ENCODE results near the gene HLA-DOA.

Gene HLA-DOA

DNA sequence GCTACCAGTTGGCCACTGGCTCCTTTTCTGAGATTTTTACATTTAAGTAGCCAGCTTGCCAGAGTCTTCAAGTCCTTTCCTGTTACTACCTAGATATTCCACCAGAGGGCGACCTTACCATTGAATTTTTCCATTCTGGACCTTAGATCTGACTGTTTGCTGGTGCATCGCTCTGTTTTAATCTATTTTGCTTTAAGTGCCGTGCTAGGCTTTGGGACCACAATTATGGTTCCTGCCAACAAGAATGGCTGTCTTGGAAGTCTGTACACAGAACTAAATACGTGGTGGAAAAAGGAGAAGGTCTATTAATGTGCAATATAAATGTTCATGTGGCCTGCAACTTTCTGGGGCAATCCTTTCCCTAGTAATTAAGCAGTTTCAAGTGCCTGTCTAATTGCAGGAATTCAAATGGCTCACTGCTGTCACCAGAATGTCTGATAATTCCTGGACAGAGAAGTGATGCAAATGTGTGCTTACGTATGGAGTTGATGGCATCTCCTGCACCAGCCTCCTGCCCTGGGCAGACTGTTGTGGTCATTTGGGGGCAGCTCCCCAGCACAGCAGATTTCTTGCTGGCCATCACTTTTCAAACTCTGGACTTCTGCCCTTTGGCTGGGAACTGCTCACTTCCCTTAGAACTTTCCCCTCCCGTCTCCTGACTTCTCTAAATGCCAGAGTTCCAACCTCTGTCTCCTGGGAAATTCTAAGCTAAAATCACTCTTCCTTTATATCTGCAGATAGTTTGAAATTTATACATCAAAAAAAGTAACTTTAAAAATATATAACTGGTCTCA, 5.6 kb upstream of the HLA-DOA start:
- no peak overlapping the region for H3K4me3 ChIP-seq (ENCODE audit: low read length)
- peaks cover 88% of the 10 kb centered on the region for H3K27me3 ChIP-seq (ENCODE audit: control insufficient read depth, insufficient read depth, low read length)
- H3K36me3 ChIP-seq (ENCODE audit: insufficient read depth, low read length), result no peaks in the 10 kb centered on the region
- no peak overlapping the region for H3K9ac ChIP-seq (ENCODE audit: low read depth, low read length)
- H3K4me1 ChIP-seq (ENCODE audit: control insufficient read depth, insufficient read depth, low read length), result peaks cover 5% of the 10 kb centered on the region
- H3K9me3 ChIP-seq (replicated peaks; ENCODE audit: low read length), result no peaks in the 10 kb centered on the region
- no peak overlapping the region for H3K4me2 ChIP-seq (ENCODE audit: low read length)

DNA sequence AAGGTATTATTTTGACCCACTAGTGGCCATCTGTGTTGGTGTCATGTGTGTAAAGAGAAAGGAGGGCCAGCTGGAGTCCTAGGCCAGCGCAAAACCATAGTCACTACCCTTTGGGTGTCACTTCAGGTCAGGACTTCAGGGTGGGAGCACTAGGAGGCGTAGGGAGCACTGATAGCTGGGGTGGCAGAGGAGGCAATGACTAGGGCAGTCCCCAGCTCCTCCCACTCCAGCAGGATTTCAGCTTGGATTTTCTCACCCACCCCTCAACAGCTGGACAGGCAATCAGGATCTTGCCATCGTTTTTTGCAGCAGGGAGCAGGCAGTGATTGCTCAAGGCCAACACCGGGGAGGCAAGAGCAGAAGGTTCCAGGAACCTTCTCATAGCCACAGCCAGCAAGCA, 4.2 kb upstream of the HLA-DOA start:
- Histone ChIP-seq H3K9ac (ENCODE audit: low read depth, low read length) (no peak overlapping the region), H3K4me2 (ENCODE audit: low read length) (no peak overlapping the region), H3K27me3 (ENCODE audit: control insufficient read depth, insufficient read depth, low read length) (peaks cover 88% of the 10 kb centered on the region), H3K4me3 (ENCODE audit: low read length) (no peak overlapping the region), H3K36me3 (ENCODE audit: insufficient read depth, low read length) (no peaks in the 10 kb centered on the region), H3K4me1 (ENCODE audit: control insufficient read depth, insufficient read depth, low read length) (no peaks in the 10 kb centered on the region), H3K9me3 (replicated peaks; ENCODE audit: low read length) (no peaks in the 10 kb centered on the region)

DNA sequence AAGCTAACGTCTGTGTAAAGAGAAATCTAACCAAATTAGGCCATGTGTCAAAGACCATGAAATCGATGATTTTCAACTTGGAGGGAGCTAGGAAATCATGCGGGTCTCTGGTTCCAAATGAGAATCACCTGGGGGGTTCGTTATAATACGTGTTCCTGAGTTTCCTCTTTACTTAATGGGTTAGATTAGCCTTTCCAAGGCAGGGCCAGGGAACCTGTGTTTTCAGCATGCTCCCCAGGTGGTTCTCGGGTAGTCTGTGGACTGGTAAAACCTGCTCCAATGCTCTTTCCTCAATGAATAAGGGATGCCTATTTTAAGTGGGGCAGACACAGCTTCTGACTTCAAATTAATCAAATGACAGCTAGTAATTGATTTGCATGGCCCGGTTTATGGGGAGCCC, 965 bp upstream of the HLA-DOA start:
- Histone ChIP-seq H3K4me3 (ENCODE audit: low read length) (no peak overlapping the region), H3K27me3 (ENCODE audit: control insufficient read depth, insufficient read depth, low read length) (peaks cover 84% of the 10 kb centered on the region), H3K9me3 (replicated peaks; ENCODE audit: low read length) (no peaks in the 10 kb centered on the region), H3K36me3 (ENCODE audit: insufficient read depth, low read length) (no peaks in the 10 kb centered on the region), H3K4me1 (ENCODE audit: control insufficient read depth, insufficient read depth, low read length) (no peaks in the 10 kb centered on the region), H3K4me2 (ENCODE audit: low read length) (no peak overlapping the region), H3K9ac (ENCODE audit: low read depth, low read length) (no peak overlapping the region)

DNA sequence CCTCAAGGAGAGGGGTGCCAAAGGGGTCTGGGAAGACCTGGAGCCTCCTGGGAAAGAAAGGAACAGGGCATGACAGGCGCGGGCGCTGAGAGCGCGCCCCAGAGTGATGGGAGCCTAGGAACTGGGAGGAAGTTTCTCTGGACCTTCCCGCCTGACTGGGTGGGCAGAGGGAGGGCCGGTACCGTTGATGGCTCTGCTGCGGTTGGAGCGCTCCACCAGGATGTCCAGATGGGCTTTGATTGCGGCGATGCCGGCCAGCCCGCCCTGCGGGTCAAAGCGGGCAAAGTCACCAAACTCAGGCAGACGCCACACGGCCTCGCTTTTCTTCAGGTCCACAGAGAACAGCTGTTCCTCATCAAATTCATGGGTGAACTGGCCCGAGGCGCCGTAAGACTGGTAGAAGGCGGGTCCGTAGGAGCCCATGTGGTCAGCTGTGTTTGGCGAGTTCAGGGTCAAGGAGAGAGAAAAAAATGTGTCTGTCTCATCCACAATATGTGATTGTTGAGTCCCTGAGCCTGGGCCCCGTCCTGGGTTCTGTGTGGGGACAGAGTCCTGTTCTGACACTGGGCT, 1.5 kb downstream of the HLA-DOA start:
- H3K4me2 ChIP-seq (ENCODE audit: low read length), result no peak overlapping the region
- H3K9ac ChIP-seq (ENCODE audit: low read depth, low read length), result no peak overlapping the region
- H3K27me3 ChIP-seq (ENCODE audit: control insufficient read depth, insufficient read depth, low read length), result peaks cover 85% of the 10 kb centered on the region
- no peaks in the 10 kb centered on the region for H3K36me3 ChIP-seq (ENCODE audit: insufficient read depth, low read length)
- H3K4me1 ChIP-seq (ENCODE audit: control insufficient read depth, insufficient read depth, low read length), result no peaks in the 10 kb centered on the region
- H3K4me3 ChIP-seq (ENCODE audit: low read length), result no peak overlapping the region
- H3K9me3 ChIP-seq (replicated peaks; ENCODE audit: low read length), result no peaks in the 10 kb centered on the region

DNA sequence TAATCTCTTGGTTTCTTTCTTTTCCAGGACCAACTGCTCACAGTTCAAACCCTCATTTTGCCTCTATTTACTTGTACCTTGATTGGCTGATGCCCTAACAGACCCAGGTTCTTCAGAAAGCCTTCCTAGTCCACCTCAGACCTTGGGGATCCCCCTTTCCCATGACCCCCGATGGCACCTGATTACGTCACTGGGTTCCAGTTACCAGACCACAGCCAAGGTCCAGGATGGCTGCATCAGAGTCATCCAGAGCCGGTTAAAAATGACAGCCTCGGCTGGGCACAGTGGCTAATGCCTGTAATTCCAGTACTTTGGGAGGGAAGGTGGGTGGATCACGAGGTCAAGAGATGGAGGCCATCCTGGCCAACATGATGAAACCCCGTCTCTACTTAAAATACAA, 4.5 kb downstream of the HLA-DOA start:
- Histone ChIP-seq H3K36me3 (ENCODE audit: insufficient read depth, low read length) (no peaks in the 10 kb centered on the region), H3K27me3 (ENCODE audit: control insufficient read depth, insufficient read depth, low read length) (peaks cover 88% of the 10 kb centered on the region), H3K4me1 (ENCODE audit: control insufficient read depth, insufficient read depth, low read length) (no peaks in the 10 kb centered on the region), H3K4me3 (ENCODE audit: low read length) (no peak overlapping the region), H3K9ac (ENCODE audit: low read depth, low read length) (no peak overlapping the region), H3K4me2 (ENCODE audit: low read length) (no peak overlapping the region), H3K9me3 (replicated peaks; ENCODE audit: low read length) (no peaks in the 10 kb centered on the region)

DNA sequence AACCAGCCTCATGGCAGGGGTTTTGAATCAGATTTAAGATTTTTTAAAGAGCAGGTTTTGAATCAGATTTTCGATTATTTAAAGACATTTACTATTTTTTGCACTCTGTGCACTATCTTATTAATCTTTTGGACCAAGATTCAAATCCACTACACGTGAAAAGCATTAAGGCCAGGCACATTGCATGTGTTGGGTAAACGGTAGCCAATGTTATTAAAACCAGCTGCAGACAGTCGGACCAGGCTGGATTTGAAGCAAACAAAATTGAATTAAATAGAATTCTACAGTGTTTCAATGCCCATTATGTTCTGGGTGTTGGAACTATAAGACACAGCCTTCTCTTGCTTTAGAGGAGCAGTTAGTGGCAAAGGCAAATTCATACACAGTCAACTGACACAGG, 7.7 kb downstream of the HLA-DOA start:
- H3K4me3 ChIP-seq (ENCODE audit: low read length), result no peak overlapping the region
- no peak overlapping the region for H3K4me2 ChIP-seq (ENCODE audit: low read length)
- no peaks in the 10 kb centered on the region for H3K36me3 ChIP-seq (ENCODE audit: insufficient read depth, low read length)
- no peaks in the 10 kb centered on the region for H3K9me3 ChIP-seq (replicated peaks; ENCODE audit: low read length)
- no peaks in the 10 kb centered on the region for H3K4me1 ChIP-seq (ENCODE audit: control insufficient read depth, insufficient read depth, low read length)
- peaks cover 77% of the 10 kb centered on the region for H3K27me3 ChIP-seq (ENCODE audit: control insufficient read depth, insufficient read depth, low read length)
- H3K9ac ChIP-seq (ENCODE audit: low read depth, low read length), result no peak overlapping the region

DNA sequence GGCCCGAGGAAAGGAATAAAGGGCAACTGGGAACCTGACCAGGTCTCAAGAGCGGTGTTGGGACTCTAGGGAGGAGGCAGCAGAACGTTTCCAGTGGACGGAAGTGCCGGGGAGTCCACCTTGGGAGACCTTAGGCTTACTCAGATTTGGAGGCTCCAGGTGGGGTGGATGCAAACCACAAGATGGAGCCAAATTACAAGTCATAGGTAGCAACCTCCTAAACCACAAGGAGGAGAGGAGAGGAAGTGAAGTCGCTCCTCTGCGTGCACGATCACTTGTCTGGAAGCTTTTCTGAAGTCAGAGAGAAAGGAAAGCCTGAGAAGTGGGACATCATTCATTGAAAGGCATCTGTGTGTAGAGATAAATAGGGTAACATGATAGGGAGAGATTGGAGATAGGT, 9.3 kb downstream of the HLA-DOA start:
- Histone ChIP-seq H3K9ac (ENCODE audit: low read depth, low read length) (no peak overlapping the region), H3K9me3 (replicated peaks; ENCODE audit: low read length) (no peaks in the 10 kb centered on the region), H3K4me2 (ENCODE audit: low read length) (no peak overlapping the region), H3K27me3 (ENCODE audit: control insufficient read depth, insufficient read depth, low read length) (peaks cover 77% of the 10 kb centered on the region), H3K36me3 (ENCODE audit: insufficient read depth, low read length) (no peaks in the 10 kb centered on the region), H3K4me3 (ENCODE audit: low read length) (no peak overlapping the region), H3K4me1 (ENCODE audit: control insufficient read depth, insufficient read depth, low read length) (no peaks in the 10 kb centered on the region)

DNA sequence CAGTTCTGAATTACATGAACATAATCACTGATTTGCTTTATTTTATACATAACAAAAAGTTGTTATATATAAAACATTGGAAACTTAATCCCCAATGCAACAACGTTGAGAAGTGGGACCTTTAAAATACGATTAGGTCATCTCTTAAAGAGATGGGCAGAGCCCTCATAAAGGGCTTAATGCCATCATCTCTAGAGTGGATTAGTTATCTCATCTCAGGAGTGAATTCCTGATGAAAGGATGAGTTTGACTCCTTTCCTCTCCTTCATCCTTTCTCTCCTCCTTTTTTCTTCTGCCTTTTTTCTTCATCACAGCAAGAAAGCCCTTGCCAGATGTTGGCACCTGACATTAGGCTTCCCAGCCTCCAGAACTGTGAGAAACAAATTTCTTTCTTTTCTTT, 13.9 kb downstream of the HLA-DOA start:
- H3K27me3 ChIP-seq (ENCODE audit: control insufficient read depth, insufficient read depth, low read length), result peaks cover 58% of the 10 kb centered on the region
- no peaks in the 10 kb centered on the region for H3K4me1 ChIP-seq (ENCODE audit: control insufficient read depth, insufficient read depth, low read length)
- no peak overlapping the region for H3K4me3 ChIP-seq (ENCODE audit: low read length)
- H3K4me2 ChIP-seq (ENCODE audit: low read length), result no peak overlapping the region
- H3K9ac ChIP-seq (ENCODE audit: low read depth, low read length), result no peak overlapping the region
- no peaks in the 10 kb centered on the region for H3K36me3 ChIP-seq (ENCODE audit: insufficient read depth, low read length)
- H3K9me3 ChIP-seq (replicated peaks; ENCODE audit: low read length), result no peaks in the 10 kb centered on the region

DNA sequence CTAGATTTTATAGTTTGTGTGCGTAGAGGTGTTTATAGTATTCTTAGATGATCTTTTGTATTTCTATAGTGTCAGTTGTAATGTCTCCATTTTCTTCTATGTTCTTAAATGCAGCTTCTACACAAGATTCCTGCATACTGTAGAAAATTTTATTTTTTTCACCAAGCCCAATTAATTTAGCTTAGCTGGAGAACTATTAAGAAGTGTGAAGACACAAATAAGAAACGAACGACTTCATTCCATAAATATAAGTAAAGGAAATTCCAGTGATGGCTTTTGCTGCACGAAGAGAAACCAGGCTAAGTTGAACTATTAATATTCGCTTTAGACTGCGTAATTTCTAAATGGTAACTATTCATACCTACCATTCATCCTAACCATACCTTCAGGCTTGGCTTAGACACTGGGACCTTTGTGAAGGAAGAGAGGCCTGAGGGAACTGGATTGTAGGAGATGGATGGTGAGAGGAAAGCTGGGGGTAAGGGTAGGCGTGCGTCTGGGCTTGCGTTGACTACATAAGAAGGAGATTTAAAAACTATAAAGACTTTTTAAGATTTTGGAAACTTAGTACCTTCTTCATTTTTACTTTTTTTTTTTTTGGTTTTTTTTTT, 15.9 kb downstream of the HLA-DOA start:
- Histone ChIP-seq H3K4me1 (ENCODE audit: control insufficient read depth, insufficient read depth, low read length) (no peaks in the 10 kb centered on the region), H3K27me3 (ENCODE audit: control insufficient read depth, insufficient read depth, low read length) (peaks cover 46% of the 10 kb centered on the region), H3K9me3 (replicated peaks; ENCODE audit: low read length) (no peaks in the 10 kb centered on the region), H3K36me3 (ENCODE audit: insufficient read depth, low read length) (no peaks in the 10 kb centered on the region), H3K4me2 (ENCODE audit: low read length) (no peak overlapping the region), H3K4me3 (ENCODE audit: low read length) (no peak overlapping the region), H3K9ac (ENCODE audit: low read depth, low read length) (no peak overlapping the region)

DNA sequence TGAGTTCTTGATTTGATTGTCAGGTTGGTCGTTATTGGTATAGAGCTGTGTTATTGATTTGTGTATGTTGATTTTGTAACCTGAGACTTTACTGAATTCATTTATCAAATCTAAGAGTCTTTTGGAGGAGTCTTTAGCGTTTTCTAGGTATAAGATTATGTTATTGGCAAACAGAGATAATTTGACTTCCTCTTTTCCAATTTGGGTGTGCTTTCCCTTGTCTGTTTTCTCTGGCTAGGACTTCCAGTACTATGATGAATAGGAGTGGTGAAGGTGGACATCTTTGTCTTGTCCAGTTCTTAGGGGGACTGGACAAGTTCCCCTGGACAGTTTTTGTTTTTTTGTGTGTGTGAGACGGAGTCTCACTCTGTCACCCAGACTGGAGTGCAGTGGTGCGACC, 17.4 kb downstream of the HLA-DOA start:
- H3K9me3 ChIP-seq (replicated peaks; ENCODE audit: low read length), result no peaks in the 10 kb centered on the region
- no peak overlapping the region for H3K4me2 ChIP-seq (ENCODE audit: low read length)
- H3K9ac ChIP-seq (ENCODE audit: low read depth, low read length), result no peak overlapping the region
- H3K4me1 ChIP-seq (ENCODE audit: control insufficient read depth, insufficient read depth, low read length), result no peaks in the 10 kb centered on the region
- no peak overlapping the region for H3K4me3 ChIP-seq (ENCODE audit: low read length)
- H3K27me3 ChIP-seq (ENCODE audit: control insufficient read depth, insufficient read depth, low read length), result peaks cover 46% of the 10 kb centered on the region
- no peaks in the 10 kb centered on the region for H3K36me3 ChIP-seq (ENCODE audit: insufficient read depth, low read length)

DNA sequence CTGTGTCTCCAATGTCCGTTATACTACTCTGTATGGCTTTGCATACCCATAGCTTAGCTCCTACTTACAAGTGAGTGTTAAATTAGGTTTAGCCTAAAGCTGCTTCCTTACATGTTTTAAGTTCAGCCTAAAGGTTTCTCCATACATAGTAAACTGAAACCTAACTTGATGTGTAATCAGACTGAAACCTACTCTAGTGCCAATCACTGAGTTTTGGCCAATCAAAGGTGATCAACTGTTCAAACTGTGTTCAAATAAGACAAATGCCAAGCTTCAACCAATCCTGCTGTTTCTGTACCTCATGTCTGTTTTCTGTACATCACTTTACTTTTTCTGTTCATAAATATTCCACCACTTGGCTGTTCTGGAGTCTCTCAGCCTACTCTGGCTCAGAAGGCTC, 20.0 kb downstream of the HLA-DOA start:
- Histone ChIP-seq H3K4me1 (ENCODE audit: control insufficient read depth, insufficient read depth, low read length) (no peaks in the 10 kb centered on the region), H3K4me2 (ENCODE audit: low read length) (no peak overlapping the region), H3K4me3 (ENCODE audit: low read length) (no peak overlapping the region), H3K36me3 (ENCODE audit: insufficient read depth, low read length) (no peaks in the 10 kb centered on the region), H3K27me3 (ENCODE audit: control insufficient read depth, insufficient read depth, low read length) (peaks cover 31% of the 10 kb centered on the region), H3K9ac (ENCODE audit: low read depth, low read length) (no peak overlapping the region), H3K9me3 (replicated peaks; ENCODE audit: low read length) (no peaks in the 10 kb centered on the region)

Measured in skeletal muscle satellite cell (primary cell).